Ammon's horn (tissue), 1 donor: Measurements from ENCODE around the gene HMG20A.

Experiments used
- DNase-seq: peaks from one replicate; pipeline ENCODE4 v3.0.0-alpha.2; 2016; ENCODE audit warnings: low spot score

Gene HMG20A

DNA sequence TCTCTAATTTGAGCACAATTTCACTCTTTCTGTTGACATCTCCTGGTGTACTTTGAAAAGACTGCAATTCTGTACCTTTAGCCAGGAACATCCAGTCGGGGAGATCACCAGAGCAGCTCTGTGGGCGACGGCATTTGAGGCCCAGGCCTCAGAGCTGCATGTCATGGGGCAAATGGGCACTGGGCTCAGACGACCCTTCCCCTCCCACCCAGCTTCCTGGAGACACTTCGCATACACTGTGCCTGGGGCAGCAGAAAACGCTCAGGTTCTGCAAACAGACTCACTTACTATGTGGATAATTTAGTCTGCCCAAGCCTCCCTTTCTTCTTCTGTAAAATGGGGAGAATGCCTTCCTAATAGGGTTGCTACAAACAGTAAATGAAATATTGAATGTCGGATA is 96.9 kb downstream of the HMG20A start:
- no peak for DNase-seq

DNA sequence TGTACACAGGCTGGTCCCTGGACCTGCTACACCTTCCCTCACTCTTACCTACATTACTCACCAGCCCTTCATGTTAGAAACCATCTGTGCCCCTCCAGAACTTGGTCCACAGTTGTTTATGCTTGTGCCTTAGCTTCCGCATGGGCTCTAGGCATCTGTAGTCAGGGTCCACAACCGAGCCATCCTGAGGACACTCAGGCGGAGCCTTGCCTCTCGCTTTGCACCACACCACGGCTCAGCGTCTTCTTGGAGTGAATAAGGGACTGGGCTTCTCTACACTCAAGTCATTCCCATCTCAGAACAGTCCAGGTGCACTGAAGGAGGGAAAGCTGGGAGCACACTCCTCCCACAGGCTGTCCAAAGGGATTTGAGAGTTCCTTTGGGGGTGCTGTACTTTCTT is 97.8 kb downstream of the HMG20A start:
- no peak for DNase-seq

DNA sequence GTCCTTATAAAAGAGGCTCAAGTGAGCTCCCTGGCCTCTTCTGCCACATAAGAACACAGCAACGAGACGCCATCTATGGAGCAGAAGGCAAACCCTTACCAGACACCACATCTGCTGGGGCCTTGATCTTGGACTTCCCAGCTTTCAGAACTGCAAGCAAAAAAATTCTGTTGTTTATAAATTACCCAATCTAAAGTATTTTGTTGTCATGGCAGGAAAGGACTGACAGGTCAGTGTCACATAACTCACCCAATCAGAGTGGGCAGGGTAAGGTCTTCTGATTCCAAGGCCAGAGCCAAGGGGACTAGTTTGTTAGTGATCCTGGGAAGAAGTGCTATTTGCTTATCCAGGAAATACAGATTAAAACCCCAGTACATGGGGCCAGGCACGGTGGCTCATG is 98.9 kb downstream of the HMG20A start:
- no peak for DNase-seq

DNA sequence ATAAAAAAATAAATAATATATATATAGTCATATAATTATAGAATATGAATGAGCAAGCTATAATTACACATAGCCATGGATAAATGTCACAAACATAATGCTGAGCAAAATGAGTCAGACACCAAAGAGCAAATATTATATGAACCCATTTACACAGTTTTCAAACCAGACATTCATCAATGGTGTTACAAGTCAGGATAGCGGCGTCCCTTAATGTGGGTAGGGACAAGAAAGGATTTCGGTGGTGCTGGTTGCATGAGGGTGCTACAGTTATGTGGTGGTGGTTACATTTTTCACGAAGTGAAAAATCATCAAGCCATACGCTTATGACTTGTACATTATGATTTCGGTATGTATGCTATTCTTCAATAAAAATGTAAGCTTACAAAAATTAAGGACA is 100.5 kb downstream of the HMG20A start:
- DNase-seq = no peak

DNA sequence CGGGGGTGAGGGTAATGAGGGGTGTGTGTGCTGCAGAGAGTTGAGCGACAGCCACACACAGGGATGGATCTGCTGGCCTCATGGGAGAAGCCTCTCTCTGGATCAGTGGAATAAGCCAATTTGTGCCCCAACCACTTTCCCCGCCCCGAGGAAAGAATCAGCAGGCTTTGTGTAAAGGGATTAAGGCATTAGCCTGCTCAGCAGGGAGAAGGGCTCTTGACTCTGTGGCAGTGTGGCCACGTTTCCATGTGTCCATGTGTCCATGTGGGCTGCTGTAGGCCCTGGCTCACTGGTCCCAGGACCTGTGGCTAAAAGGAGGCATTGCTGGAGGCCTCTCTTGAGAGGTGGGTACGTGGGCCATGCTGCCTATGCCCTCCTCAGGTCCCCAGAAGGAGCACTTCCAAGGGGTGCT is 104.7 kb downstream of the HMG20A start:
- no peak for DNase-seq

DNA sequence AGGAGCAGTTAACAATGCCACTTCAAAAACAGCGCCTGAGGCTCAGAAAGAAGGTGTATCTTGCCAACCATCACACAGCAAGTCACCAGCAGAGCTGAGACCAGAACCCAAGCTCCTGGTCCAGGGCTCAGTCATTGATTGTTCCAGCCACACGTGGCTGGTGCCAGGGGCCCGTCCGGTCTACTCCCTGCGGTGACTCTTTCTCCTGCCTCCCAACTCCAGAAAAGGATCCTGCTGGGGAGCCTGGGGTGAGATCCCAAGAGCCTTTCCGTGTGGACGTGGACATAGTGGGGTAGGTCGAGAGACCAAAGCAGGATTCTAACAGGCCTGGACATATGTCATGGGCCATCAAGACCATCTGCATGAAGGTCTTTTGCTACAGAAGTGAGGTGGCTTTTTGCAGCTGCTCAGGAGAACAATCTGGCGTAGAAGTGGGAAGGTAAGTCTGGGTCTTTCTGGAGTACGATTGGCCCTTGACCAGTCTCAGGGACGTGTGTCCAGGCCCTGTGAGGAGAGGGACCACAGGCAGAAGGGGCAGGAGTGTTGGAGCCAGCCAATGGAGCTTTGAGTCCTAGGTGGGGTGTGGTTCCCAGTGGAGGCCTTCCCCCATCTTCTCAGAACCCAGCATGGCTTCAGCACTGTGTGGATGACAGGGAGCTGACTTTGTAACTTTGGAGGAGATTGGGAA is 105.4 kb downstream of the HMG20A start:
- DNase-seq = no peak

DNA sequence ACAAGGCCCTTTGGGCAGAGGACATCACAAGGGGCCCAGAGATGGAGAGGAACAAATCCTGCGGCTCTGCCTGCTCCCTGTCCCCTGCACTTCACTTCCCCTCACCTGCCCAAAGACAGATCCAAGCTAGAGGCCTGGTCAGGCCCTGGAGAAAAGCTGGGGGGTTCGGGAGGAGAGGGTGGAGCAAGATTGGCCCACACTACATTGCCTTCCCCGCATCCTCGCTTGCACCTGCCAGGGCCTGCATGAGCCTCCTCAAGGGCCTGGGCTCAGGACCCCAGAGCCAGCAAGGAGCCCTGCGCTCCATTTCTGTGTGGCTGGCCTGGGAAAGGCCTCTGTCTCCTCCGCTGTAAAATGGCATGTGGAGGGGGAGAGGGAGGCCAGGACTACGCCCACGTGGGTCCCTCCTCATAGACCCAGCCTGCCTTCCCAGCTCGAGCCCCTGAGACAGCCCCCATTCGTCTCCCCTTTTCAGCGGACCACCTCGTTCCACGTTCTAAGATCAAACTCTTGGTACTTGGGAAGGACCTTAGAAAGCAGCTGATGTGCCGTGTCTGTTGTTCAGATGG is 106.0 kb downstream of the HMG20A start:
- DNase-seq = no peak

DNA sequence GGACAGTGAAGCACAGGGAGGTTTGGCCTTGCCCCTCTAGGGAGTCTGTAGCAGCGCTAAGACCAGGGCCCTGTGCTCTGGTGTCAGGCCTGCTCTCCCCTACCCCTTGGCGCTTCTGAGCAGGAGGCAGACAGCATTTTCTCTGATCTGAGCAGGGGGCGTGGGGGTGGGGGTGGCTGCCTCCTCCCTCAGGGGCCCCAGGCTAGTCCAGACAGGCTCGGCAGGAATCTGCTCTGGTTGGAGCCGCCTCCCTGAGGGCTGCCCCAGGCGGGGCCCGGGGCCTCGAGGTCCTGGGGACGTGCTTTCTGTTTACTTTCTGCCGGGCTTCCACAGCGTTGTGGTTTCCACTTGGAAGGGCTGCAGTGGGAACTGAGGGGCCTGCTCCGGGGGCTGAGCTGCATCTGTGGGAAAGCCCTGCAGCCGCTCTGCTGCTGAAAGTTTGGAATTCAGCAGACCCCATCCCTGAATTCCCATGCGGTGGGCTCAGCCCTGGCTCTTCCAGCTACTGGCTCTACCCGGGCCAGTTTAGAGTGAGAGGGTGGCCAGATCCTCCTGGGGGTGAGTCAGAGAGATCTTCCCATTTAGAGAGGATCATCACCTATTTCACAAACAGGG is 106.6 kb downstream of the HMG20A start:
- DNase-seq = no peak

DNA sequence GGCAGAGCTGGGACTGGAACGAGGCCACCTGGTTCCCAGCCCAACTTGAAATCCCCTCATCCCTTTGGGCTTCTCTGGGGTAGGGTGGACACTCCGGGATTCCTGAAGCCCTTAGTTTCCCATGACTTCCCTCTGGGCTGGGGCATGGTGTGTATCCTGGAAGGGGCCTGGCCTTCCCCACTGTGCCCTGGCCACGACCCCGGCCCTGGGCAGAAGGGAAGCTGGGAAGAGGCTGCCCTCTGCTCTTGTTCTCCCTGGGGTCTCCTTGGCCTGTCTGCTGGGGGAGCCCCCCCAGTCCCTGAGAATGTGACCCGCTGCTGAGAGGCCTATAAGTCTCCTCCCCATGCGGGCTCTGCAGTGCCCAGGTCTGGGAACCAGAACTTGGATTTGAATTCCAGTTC is 107.1 kb downstream of the HMG20A start:
- DNase-seq = no peak

DNA sequence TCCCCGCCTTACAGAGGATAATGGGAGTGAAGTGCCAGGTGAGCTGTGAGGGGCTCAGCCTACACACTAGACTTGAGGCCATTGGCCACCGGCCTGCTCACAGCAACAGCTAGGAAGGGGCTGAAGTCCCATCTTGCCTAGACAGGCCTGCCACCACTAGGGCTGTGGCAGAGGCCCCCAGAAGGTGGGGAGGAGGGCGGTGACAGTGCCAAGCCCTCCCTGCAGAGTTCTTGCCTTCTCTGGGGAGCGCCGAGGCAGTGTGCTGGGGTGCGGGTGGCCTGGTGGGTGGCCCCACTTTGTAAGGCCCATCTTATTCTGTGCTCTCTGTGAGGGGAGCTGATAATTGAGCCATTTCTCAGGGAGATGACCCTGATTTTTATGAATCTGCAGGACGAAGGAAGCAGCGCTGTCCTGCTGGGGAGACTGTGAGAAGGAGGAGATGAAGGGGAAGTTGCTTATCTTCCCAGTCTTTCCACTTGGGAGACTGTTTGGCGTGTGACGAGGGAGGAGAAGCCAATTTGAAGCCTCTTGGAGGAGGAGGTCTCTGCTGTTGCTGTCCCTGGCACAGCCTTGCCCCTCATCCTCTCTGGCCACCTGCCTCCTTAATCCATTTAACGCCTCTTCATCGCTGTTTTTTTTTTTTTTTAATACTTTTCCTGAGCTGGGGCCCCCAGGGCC is 107.7 kb downstream of the HMG20A start:
- no peak for DNase-seq

DNA sequence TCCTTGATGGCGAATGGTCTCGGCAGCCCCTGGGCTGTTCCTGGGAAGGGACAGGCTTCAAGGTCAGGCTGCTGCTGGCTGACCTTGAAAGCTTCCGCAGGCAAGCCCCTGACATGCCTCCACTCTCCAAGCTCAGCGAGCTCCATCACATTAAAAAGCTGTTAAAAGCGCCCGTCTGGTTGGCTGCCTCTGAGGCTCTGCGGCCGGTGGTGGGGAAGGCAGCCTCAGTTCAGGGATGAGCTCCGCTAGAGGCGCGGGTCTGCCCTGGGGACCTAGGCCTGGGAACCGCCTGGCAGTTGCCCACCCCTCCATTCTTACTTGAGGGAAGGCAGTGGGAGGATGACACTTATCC is 108.3 kb downstream of the HMG20A start:
- no peak for DNase-seq

DNA sequence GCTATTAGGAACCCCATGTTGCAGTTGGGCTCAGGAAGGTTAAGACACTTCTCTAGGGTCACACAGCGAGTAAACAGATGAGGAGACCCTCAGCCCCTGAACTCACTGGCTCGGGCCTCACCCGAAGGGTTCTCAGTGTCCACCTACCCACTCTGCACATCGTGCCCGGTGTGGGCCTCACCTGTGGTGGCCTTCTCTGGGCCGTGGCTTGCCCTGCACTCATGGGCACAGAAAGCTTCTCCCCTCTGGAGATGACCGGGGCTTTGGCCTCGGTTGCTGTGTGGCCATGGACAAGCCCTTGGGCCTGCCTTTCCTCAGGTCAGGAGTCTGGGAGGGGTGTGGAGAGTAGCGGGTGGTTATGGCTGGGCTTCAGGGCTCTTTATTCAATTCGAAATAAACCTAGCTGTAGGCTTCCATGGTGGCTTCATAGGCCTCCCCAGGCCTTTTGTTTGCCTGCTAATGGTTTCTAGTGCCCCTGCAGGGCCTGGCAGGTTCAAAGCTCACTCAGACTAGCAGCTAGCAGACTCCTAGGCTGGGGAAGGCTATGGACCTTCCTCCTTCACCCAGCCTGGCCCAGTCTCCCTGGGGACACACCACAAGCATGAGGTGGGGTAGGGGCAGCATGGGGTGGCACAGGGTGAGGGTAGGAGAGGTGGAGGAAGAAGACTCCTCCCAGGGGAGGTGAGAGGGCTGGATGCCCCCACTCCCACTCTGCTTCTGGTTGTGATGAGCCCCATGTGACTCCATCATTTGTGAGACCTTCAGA is 108.9 kb downstream of the HMG20A start:
- no peak for DNase-seq

DNA sequence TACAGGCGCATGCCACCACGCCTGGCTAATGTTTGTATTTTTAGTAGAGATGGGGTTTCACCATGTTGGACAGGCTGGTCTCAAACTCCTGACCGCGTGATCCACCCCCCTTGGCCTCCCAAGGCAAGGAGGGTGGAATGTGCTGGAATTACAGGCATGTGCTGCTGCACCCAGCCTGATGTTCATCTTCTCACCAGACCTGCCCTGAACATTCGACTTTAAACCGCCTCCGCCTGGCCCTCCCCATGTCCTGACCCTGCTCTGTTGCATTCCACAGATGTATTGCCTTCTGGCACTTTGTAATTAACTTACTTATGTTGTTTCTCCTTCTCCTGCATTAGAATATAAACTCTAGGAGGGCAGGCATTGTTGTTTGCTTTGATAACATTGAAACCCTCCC is 109.9 kb downstream of the HMG20A start:
- DNase-seq = no peak

DNA sequence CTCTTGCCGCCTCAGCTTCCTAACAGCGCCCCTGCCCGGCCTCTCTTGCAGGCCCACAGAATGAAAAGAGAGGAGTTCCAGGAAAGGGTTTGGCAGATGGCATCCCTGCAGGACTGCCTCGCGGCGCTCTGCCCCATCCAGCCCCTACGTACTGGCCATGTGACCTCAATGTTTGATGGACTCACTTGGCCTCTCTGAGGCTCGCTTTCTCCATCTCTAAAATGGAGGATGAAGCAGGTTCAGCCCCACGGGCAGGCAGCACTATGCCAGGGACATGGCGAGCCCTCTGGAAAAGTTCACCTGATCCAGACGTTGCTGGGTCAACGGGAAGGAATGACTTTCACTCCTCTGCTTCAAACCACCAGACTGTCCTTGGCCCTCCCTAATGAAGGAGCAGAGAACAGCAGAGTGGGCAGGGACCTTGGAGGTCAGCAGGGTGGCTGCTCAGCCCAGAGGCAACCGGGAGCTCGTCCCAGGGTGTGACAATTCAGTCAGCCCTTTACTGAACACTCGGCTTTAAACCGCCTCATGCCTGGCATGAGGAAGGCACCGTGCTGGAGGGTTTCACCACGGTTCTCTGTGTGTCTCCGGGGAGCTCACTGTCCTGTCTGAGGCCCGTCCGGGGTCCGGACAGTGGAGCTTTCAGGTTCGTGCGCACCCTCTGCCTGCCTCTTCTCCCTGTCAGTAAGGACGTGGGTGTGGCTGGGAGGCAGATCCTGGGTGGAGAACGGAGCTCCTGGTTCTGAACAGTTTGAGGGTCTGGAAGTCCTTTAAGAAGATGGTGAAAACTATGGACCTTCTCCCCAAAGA is 110.7 kb downstream of the HMG20A start:
- no peak for DNase-seq

DNA sequence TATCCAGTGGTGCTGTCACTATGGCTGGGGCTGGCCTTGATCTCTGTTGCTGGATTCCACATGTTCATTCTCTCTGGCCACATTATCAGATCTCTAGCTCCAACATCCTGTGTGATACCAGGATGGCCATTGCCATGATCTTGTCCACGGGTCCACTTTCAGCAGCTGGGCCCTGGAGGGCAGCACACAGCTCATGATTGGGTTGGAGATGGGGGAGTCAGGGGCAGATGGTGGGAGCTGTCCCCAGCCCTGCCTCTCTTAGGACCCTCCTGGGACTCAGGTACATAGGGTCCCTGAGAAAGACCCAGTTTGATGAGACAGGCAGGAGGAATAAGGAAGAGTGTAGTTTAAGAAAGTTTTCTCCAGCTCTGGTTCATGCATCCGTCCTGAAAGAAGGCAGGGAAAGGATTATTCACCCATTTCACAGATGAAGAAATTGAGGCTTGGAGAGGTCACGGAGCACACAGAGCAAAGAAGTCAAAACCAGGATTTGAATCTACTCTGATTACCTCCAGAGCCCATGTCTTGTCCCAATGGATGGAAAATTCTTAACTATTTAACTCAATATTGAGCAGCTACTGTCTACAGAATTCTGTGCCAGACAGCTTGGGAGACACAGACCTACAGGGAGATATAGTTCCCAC is 111.5 kb downstream of the HMG20A start:
- DNase-seq = no peak

DNA sequence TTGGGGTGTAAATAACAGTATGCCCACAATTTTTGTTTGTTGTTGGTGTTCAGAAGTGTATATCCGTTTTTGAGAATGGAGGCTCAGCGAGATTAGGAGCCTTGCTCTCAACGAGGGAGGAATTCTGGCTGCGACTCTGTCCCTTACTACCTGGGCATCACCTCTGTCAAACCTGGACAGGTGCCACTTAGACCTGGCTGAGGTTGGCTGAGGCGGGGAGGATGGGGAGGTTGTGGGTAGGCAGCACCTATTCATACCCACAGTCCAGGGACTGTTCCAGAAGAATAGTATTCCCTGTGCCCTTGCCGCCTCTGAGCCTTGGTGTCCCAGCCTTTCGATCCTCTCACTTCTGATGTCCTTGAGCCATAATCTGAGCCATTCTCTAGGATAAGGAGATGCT is 112.2 kb downstream of the HMG20A start:
- DNase-seq = no peak

DNA sequence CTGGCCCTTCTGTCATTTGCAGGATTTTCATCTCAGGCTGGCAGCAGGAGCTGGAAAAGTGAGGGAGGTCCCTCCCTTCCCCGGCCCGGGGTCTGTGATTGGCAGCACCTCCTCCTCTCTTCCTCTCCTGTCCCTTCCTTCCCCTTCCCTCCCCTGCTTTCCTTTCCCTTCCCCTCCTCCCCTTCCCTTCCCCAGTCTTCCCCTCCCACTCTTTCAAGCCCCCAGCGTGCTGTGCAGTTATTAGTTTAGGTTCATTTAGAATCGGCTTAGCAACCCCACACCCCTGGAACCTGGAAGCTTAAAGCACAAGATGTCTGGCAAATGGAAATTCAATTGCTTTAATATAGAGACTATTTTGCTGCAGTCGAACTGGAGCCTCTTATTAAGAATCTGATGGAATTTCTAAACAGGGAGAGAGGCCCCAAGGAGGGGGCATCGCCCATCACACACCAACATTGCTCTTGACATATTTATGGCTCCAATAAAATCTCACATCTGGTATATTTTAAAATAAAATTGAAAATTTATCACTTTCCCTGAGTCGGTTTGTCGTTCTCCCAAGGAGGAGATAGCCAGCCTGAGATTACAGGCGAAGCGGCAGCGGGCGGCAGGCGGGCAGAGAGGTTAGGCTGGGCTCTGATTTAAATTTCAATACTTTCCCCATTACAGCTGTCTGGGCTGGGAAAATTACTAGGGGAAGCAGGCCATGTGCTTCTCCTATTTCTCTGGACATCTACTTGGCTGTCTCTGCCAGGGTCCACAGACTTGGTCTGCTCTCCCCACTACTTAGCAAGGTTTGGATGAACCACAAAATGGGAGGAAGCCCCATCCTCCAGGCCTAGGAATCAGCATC is 113.1 kb downstream of the HMG20A start:
- no peak for DNase-seq
